ENCODE data around the gene DOK5. TPM values are rescaled to one million over a fixed set of nuclear protein-coding genes. Genes with fewer than 3 reads are reported as not detected.

The DOK5 gene
- total RNA-seq, 1 experiment from 2014 or later: 4.9 TPM

DNA sequence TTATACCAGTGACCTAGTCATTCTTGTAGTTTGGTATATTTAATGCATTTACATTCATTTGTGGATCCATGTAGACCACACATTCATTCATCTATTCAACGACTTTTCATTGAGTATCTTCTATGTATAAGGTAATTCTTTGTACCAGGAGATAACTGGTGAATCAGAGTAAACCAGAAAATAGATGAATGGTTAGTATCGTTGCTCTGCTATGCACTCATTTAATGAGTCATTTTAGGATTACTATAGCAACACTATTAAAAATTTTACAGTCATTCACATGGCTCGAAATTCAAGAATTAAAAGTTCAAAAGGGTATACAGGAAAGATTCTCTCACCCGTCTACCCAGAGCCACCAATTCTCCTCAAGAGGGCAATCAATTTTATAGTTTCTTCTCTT is 26.8 kb downstream of the DOK5 start:
- Histone ChIP-seq H3K4me1 (ENCODE audit: insufficient read depth, low read length, poor library complexity, severe bottlenecking) (peaks cover 21% of the 10 kb centered on the region), H3K36me3 (ENCODE audit: insufficient read depth, low read length, poor library complexity, severe bottlenecking) (no peaks in the 10 kb centered on the region), H3K27ac (ENCODE audit: low read depth, low read length, poor library complexity, severe bottlenecking) (no peak overlapping the region), H3K9me3 (ENCODE audit: low read depth, low read length, poor library complexity, severe bottlenecking) (no peaks in the 10 kb centered on the region), H3K4me3 (ENCODE audit: low read depth, low read length, poor library complexity, severe bottlenecking) (no peak overlapping the region), H3K27me3 (replicated peaks; ENCODE audit: insufficient read depth, low read depth, low read length, poor library complexity) (no peaks in the 10 kb centered on the region)
- DNase-seq (ENCODE audit: low spot score): no peak
- TF ChIP-seq EZH2 (IDR thresholded peaks at IDR 0.05; ENCODE audit: borderline replicate concordance, low read depth, low read length, poor library complexity, severe bottlenecking): no peak
- TF ChIP-seq, protein P1, sequence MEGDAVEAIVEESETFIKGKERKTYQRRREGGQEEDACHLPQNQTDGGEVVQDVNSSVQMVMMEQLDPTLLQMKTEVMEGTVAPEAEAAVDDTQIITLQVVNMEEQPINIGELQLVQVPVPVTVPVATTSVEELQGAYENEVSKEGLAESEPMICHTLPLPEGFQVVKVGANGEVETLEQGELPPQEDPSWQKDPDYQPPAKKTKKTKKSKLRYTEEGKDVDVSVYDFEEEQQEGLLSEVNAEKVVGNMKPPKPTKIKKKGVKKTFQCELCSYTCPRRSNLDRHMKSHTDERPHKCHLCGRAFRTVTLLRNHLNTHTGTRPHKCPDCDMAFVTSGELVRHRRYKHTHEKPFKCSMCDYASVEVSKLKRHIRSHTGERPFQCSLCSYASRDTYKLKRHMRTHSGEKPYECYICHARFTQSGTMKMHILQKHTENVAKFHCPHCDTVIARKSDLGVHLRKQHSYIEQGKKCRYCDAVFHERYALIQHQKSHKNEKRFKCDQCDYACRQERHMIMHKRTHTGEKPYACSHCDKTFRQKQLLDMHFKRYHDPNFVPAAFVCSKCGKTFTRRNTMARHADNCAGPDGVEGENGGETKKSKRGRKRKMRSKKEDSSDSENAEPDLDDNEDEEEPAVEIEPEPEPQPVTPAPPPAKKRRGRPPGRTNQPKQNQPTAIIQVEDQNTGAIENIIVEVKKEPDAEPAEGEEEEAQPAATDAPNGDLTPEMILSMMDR (conservative IDR thresholded peaks at IDR 0.05; ENCODE audit: low read depth, low read length): no peak
- ChIA-PET POLR2A (ENCODE audit: low non-redundant PET) (no interaction called here), CTCF (no interaction called here)
- BruUV-seq (replicated peaks): no TSS peak
- intact Hi-C loops (cut with micrococcal nuclease; ENCODE audit: unreplicated experiment): no loop called here

DNA sequence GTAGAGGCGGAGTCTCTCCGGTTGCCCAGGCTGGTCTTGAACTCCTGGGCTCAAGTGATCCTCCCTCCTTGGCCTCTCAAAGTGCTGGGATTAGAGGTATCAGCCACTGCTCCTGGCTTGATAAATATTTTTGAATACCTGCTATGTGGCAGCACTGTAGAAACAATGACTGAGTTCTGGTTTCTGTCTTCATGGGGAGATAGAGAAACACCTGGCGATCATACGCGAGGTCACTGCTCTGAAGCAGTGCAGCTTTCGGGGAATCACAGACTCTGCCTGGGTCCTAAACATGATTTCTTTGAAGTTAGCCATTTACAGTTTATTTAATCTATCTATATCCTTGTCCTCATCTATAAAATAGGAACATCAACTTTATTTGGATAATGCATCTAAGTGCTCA is 31.2 kb downstream of the DOK5 start:
- CTCF ChIA-PET: no interaction called here
- intact Hi-C loops (cut with micrococcal nuclease; ENCODE audit: unreplicated experiment): no loop called here
- H3K36me3 ChIP-seq (ENCODE audit: insufficient read depth, low read length, poor library complexity, severe bottlenecking): no peaks in the 10 kb centered on the region
- DNase-seq (ENCODE audit: low spot score): no peak
- no TSS peak for BruUV-seq (replicated peaks)
- no peak overlapping the region for H3K27ac ChIP-seq (ENCODE audit: low read depth, low read length, poor library complexity, severe bottlenecking)
- H3K4me3 ChIP-seq (ENCODE audit: low read depth, low read length, poor library complexity, severe bottlenecking): no peak overlapping the region
- H3K27me3 ChIP-seq (replicated peaks; ENCODE audit: insufficient read depth, low read depth, low read length, poor library complexity): no peaks in the 10 kb centered on the region
- POLR2A ChIA-PET (ENCODE audit: low non-redundant PET): no interaction called here
- no peaks in the 10 kb centered on the region for H3K4me1 ChIP-seq (ENCODE audit: insufficient read depth, low read length, poor library complexity, severe bottlenecking)
- no peak for TF ChIP-seq EZH2 (IDR thresholded peaks at IDR 0.05; ENCODE audit: borderline replicate concordance, low read depth, low read length, poor library complexity, severe bottlenecking)
- TF ChIP-seq, protein P1 (conservative IDR thresholded peaks at IDR 0.05; ENCODE audit: low read depth, low read length): no peak
- H3K9me3 ChIP-seq (ENCODE audit: low read depth, low read length, poor library complexity, severe bottlenecking): no peaks in the 10 kb centered on the region

DNA sequence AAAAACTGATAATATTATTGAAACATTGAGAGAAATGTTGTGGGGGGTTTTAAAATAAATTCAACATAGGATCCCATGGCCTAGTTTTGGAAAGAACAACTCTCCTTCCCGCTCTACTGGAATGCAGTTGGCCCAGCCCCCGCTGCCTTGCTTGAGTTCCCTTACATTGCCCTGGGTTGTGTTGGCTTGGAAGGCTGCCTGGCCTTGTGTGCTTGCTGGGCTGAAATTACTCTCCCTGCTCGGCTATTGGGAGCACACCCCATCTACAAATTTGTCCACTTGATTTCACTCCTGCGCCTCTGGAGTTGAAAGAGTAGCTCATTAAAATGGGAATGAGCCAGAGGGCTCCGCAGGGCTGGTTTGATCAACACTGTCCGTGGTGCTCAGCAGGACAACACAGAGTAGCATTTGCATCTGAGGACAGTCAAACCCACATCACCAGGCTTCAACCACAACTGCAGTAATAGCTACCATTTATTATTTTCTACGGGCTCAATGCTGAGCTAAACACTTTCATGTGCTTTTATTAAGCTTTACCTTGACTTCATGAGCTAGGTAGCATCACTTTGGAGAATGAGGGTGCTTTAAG is 35.2 kb downstream of the DOK5 start:
- peaks cover 5% of the 10 kb centered on the region for H3K9me3 ChIP-seq (ENCODE audit: low read depth, low read length, poor library complexity, severe bottlenecking)
- DNase-seq (ENCODE audit: low spot score): no peak
- BruUV-seq (replicated peaks): no TSS peak
- H3K36me3 ChIP-seq (ENCODE audit: insufficient read depth, low read length, poor library complexity, severe bottlenecking): no peaks in the 10 kb centered on the region
- no peaks in the 10 kb centered on the region for H3K27me3 ChIP-seq (replicated peaks; ENCODE audit: insufficient read depth, low read depth, low read length, poor library complexity)
- TF ChIP-seq EZH2 (IDR thresholded peaks at IDR 0.05; ENCODE audit: borderline replicate concordance, low read depth, low read length, poor library complexity, severe bottlenecking): no peak
- TF ChIP-seq, protein P1 (conservative IDR thresholded peaks at IDR 0.05; ENCODE audit: low read depth, low read length): no peak
- CTCF ChIA-PET: no interaction called here
- peaks cover under 1% of the 10 kb centered on the region for H3K4me1 ChIP-seq (ENCODE audit: insufficient read depth, low read length, poor library complexity, severe bottlenecking)
- H3K4me3 ChIP-seq (ENCODE audit: low read depth, low read length, poor library complexity, severe bottlenecking): no peak overlapping the region
- no peak overlapping the region for H3K27ac ChIP-seq (ENCODE audit: low read depth, low read length, poor library complexity, severe bottlenecking)
- POLR2A ChIA-PET (ENCODE audit: low non-redundant PET): no interaction called here
- intact Hi-C loops (cut with micrococcal nuclease; ENCODE audit: unreplicated experiment): no loop called here

All from A673 (cell line).